ENCODE results near the gene EBF4.

DNA sequence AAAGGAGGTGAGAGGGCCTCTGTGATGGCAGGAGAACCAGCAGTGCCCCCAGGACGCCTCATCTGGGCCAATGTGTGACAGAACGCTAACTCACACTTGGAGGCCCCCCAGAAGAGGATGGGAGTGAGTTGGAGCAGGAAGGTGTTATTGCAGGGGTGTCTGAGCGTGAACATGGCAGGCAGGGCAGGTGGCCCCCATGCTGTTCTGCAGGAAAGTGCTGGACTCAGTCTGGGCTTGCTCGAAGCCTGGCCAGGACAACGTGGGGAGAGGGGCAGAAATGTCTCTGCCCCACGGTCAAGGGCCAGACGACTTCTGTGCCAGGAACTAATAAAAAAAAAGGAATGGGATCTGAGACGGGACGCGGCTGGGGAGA, 931 bp upstream of the EBF4 start:
- no peak for TF ChIP-seq RNF2 (IDR thresholded peaks at IDR 0.05; ENCODE audit: borderline replicate concordance, low read depth, low read length, missing control alignments, poor library complexity, severe bottlenecking)
- TF ChIP-seq, protein P1, sequence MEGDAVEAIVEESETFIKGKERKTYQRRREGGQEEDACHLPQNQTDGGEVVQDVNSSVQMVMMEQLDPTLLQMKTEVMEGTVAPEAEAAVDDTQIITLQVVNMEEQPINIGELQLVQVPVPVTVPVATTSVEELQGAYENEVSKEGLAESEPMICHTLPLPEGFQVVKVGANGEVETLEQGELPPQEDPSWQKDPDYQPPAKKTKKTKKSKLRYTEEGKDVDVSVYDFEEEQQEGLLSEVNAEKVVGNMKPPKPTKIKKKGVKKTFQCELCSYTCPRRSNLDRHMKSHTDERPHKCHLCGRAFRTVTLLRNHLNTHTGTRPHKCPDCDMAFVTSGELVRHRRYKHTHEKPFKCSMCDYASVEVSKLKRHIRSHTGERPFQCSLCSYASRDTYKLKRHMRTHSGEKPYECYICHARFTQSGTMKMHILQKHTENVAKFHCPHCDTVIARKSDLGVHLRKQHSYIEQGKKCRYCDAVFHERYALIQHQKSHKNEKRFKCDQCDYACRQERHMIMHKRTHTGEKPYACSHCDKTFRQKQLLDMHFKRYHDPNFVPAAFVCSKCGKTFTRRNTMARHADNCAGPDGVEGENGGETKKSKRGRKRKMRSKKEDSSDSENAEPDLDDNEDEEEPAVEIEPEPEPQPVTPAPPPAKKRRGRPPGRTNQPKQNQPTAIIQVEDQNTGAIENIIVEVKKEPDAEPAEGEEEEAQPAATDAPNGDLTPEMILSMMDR (IDR thresholded peaks at IDR 0.05; ENCODE audit: control extremely low read depth in 1 of 3, insufficient read depth in 1 of 3, low read depth in 1 of 3, low read length in 3 of 3), result no peak
- TF ChIP-seq EZH2 (IDR thresholded peaks at IDR 0.05; ENCODE audit: low read depth, low read length, severe bottlenecking), result no peak
- no peak for TF ChIP-seq POLR2AphosphoS5 (IDR thresholded peaks at IDR 0.05; ENCODE audit: low read depth, low read length)
- TF ChIP-seq TAF1 (IDR thresholded peaks at IDR 0.05; ENCODE audit: low read depth, low read length), result no peak
- TF ChIP-seq, protein P2, sequence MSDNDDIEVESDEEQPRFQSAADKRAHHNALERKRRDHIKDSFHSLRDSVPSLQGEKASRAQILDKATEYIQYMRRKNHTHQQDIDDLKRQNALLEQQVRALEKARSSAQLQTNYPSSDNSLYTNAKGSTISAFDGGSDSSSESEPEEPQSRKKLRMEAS (IDR thresholded peaks at IDR 0.05), result no peak
- no peak for TF ChIP-seq EP300 (IDR thresholded peaks at IDR 0.05; ENCODE audit: borderline replicate concordance in 1 of 2, low read depth in 2 of 2, low read length in 2 of 2)
- TF ChIP-seq BACH1 (IDR thresholded peaks at IDR 0.05; ENCODE audit: low read length), result no peak
- no peak for TF ChIP-seq CEBPB (IDR thresholded peaks at IDR 0.05; ENCODE audit: low read depth, low read length)
- TF ChIP-seq SUZ12 (IDR thresholded peaks at IDR 0.05; ENCODE audit: low read length), result no peak
- no peak for TF ChIP-seq CREB1 (IDR thresholded peaks at IDR 0.05)
- TF ChIP-seq JUND (IDR thresholded peaks at IDR 0.05; ENCODE audit: low read length), result no peak
- no peak for TF ChIP-seq NRF1 (IDR thresholded peaks at IDR 0.05; ENCODE audit: low read depth, low read length)
- TF ChIP-seq POLR2A (IDR thresholded peaks at IDR 0.05; ENCODE audit: control extremely low read depth in 1 of 2, low read depth in 2 of 2, low read length in 2 of 2), result no peak

All from H1 (cell line).